ENCODE data around the gene TNN.

TNN gene

GRCh38 chr1:175179837-175180590, 112.4 kb downstream of the TNN start:
- DNase-seq = no peak

GRCh38 chr1:175182201-175182746, 114.6 kb downstream of the TNN start:
- no peak for DNase-seq

GRCh38 chr1:175183586-175183985, 116.0 kb downstream of the TNN start:
- DNase-seq = no peak

- no peak for DNase-seq
These were observed 118.3 kb downstream of the TNN start for GRCh38 chr1:175185903-175186302.

GRCh38 chr1:175186433-175187160, 119.0 kb downstream of the TNN start:
- no peak for DNase-seq

- no peak for DNase-seq
These were observed 121.3 kb downstream of the TNN start for GRCh38 chr1:175188936-175189335.

GRCh38 chr1:175191659-175192058, 124.0 kb downstream of the TNN start:
- DNase-seq = no peak

- DNase-seq = no peak
These were observed 124.5 kb downstream of the TNN start for GRCh38 chr1:175192111-175192629.

- peak; percentile 11 for DNase-seq
These were observed 125.2 kb downstream of the TNN start, which contains the start of gene KIAA0040 for GRCh38 chr1:175192630-175193526. Gene KIAA0040, minus strand, starts transcription at chr1:175192776. Its CDS starts 31,763 bp downstream, at chr1:175161013.

- no peak for DNase-seq
These were observed 125.9 kb downstream of the TNN start for GRCh38 chr1:175193527-175193910.

- DNase-seq = no peak
These were observed 127.6 kb downstream of the TNN start for GRCh38 chr1:175195281-175195680.

- no peak for DNase-seq
These were observed 128.2 kb downstream of the TNN start for GRCh38 chr1:175195798-175196197.

GRCh38 chr1:175197531-175197930, 129.9 kb downstream of the TNN start:
- no peak for DNase-seq
